Measurements from ENCODE around the gene CD300A. TPM values are rescaled to one million over a fixed set of nuclear protein-coding genes. Genes with fewer than 3 reads are reported as not detected.

CD300A gene
- total and polyA plus RNA-seq, 2 donors (not counting 3 experiments of a cell fraction or from before 2014, with no cell fraction given), result not detected

- no TSS peak for BruUV-seq (replicated peaks)
- no peaks in the 10 kb centered on the region for H3K79me2 ChIP-seq (ENCODE audit: control insufficient read depth, insufficient read depth, low read length)
- H2AFZ ChIP-seq (ENCODE audit: low read depth, low read length), result no peak overlapping the region
- dilution Hi-C loops (cut with MboI; ENCODE audit: extremely low pct_ligation_motif_present, low sequenced_read_pairs) (no loop called here), intact Hi-C loops (cut with micrococcal nuclease) (no loop called here)
- no peaks in the 10 kb centered on the region for H3K4me1 ChIP-seq (ENCODE audit: control insufficient read depth, extremely low read depth, insufficient read depth, low read length)
- no peak overlapping the region for H3K27ac ChIP-seq (ENCODE audit: insufficient read depth, low read depth, low read length)
- no peak for FAIRE-seq
- H4K20me1 ChIP-seq (replicated peaks; ENCODE audit: control insufficient read depth, extremely low read depth, insufficient read depth, low read length), result no peaks in the 10 kb centered on the region
- H3K9ac ChIP-seq (replicated peaks; ENCODE audit: extremely low read depth, insufficient read depth, low read length), result no peak overlapping the region
- ChIA-PET CTCF (no interaction called here), POLR2A (no interaction called here)
- no peaks in the 10 kb centered on the region for H3K36me3 ChIP-seq (ENCODE audit: control insufficient read depth in 2 of 2, extremely low read depth in 1 of 2, insufficient read depth in 2 of 2, low read length in 2 of 2)
- no peak overlapping the region for H3K4me3 ChIP-seq (replicated peaks in 1 of 3; ENCODE audit: insufficient read depth in 1 of 3, low read depth in 1 of 3, low read length in 3 of 3)
- no peaks in the 10 kb centered on the region for H3K9me3 ChIP-seq (replicated peaks; ENCODE audit: control insufficient read depth, insufficient read depth, low read length)
- H3K27me3 ChIP-seq (ENCODE audit: control insufficient read depth in 2 of 2, insufficient read depth in 2 of 2, low read length in 2 of 2), result no peaks in the 10 kb centered on the region
- no peak overlapping the region for H3K4me2 ChIP-seq (ENCODE audit: insufficient read depth, low read length)
- TF ChIP-seq FOS (IDR thresholded peaks at IDR 0.05; ENCODE audit: borderline replicate concordance, insufficient read depth, low read length) (no peak), POLR2AphosphoS5 (IDR thresholded peaks at IDR 0.05; ENCODE audit: insufficient read depth, low read depth, low read length) (no peak), CTCF (IDR thresholded peaks at IDR 0.05; ENCODE audit: extremely low read depth in 1 of 2, insufficient read depth in 1 of 2, low read depth in 1 of 2, low read length in 2 of 2) (no peak), MYC (IDR thresholded peaks at IDR 0.05; ENCODE audit: low read depth, low read length) (no peak)
- DNase-seq (ENCODE audit: low read depth, low spot score), result no peak
- no peaks in the 10 kb centered on the region for H3K9me1 ChIP-seq (replicated peaks; ENCODE audit: control insufficient read depth, extremely low read depth, insufficient read depth, low read length)
Measured at GRCh38 chr17:74474043-74474792, 7.8 kb downstream of the CD300A start.

GRCh38 chr17:74475189-74475588, 8.8 kb downstream of the CD300A start:
- H3K9me3 ChIP-seq (replicated peaks; ENCODE audit: control insufficient read depth, insufficient read depth, low read length), result no peaks in the 10 kb centered on the region
- TF ChIP-seq FOS (IDR thresholded peaks at IDR 0.05; ENCODE audit: borderline replicate concordance, insufficient read depth, low read length) (no peak), GATA2 (IDR thresholded peaks at IDR 0.05; ENCODE audit: insufficient read depth, insufficient read length, low read depth, low read length) (no peak), POLR2A (IDR thresholded peaks at IDR 0.05; ENCODE audit: low read depth, low read length) (no peak), POLR2AphosphoS5 (IDR thresholded peaks at IDR 0.05; ENCODE audit: insufficient read depth, low read depth, low read length) (no peak), JUN (IDR thresholded peaks at IDR 0.05; ENCODE audit: borderline replicate concordance, insufficient read depth, insufficient read length, low read depth) (no peak), MYC (IDR thresholded peaks at IDR 0.05; ENCODE audit: low read depth, low read length) (no peak), CTCF (IDR thresholded peaks at IDR 0.05; ENCODE audit: extremely low read depth in 1 of 2, insufficient read depth in 1 of 2, low read depth in 1 of 2, low read length in 2 of 2) (no peak), EZH2 (IDR thresholded peaks at IDR 0.05; ENCODE audit: borderline replicate concordance, low read depth, low read length, severe bottlenecking) (no peak)
- TF ChIP-seq, protein P1, sequence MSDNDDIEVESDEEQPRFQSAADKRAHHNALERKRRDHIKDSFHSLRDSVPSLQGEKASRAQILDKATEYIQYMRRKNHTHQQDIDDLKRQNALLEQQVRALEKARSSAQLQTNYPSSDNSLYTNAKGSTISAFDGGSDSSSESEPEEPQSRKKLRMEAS (IDR thresholded peaks at IDR 0.05; ENCODE audit: insufficient read depth, insufficient read length), result no peak
- POLR2A ChIA-PET, result no interaction called here
- H3K27ac ChIP-seq (ENCODE audit: insufficient read depth, low read depth, low read length), result no peak overlapping the region
- H3K4me1 ChIP-seq (ENCODE audit: control insufficient read depth, extremely low read depth, insufficient read depth, low read length), result no peaks in the 10 kb centered on the region
- dilution Hi-C loops (cut with MboI; ENCODE audit: extremely low pct_ligation_motif_present, low sequenced_read_pairs) (no loop called here), intact Hi-C loops (cut with micrococcal nuclease) (no loop called here)
- H3K79me2 ChIP-seq (ENCODE audit: control insufficient read depth, insufficient read depth, low read length), result no peaks in the 10 kb centered on the region
- FAIRE-seq, result no peak
- CTCF ChIA-PET, result no interaction called here
- no peak overlapping the region for H3K9ac ChIP-seq (replicated peaks; ENCODE audit: extremely low read depth, insufficient read depth, low read length)
- no TSS peak for BruUV-seq (replicated peaks)
- H2AFZ ChIP-seq (ENCODE audit: low read depth, low read length), result no peak overlapping the region
- H3K4me2 ChIP-seq (ENCODE audit: insufficient read depth, low read length), result no peak overlapping the region
- no peak for DNase-seq (ENCODE audit: low read depth, low spot score)
- H4K20me1 ChIP-seq (replicated peaks; ENCODE audit: control insufficient read depth, extremely low read depth, insufficient read depth, low read length), result no peaks in the 10 kb centered on the region
- H3K9me1 ChIP-seq (replicated peaks; ENCODE audit: control insufficient read depth, extremely low read depth, insufficient read depth, low read length), result no peaks in the 10 kb centered on the region
- no peak overlapping the region for H3K4me3 ChIP-seq (replicated peaks in 1 of 3; ENCODE audit: insufficient read depth in 1 of 3, low read depth in 1 of 3, low read length in 3 of 3)
- no peaks in the 10 kb centered on the region for H3K27me3 ChIP-seq (ENCODE audit: control insufficient read depth in 2 of 2, insufficient read depth in 2 of 2, low read length in 2 of 2)
- H3K36me3 ChIP-seq (ENCODE audit: control insufficient read depth in 2 of 2, extremely low read depth in 1 of 2, insufficient read depth in 2 of 2, low read length in 2 of 2), result no peaks in the 10 kb centered on the region

Measured in endothelial cell of umbilical vein (primary cell).